ENCODE data around the gene XYLT1. TPM values are rescaled to one million over a fixed set of nuclear protein-coding genes. Genes with fewer than 3 reads are reported as not detected.
"Not testable (repeated sequence)": the region's sequence is repeated elsewhere in the genome, so short reads cannot be mapped to it uniquely, and the experiment has no call there.

Gene XYLT1
- total RNA-seq, 6 experiments from 2014 or later: 0.48 to 2.0 (median 0.59) TPM

DNA sequence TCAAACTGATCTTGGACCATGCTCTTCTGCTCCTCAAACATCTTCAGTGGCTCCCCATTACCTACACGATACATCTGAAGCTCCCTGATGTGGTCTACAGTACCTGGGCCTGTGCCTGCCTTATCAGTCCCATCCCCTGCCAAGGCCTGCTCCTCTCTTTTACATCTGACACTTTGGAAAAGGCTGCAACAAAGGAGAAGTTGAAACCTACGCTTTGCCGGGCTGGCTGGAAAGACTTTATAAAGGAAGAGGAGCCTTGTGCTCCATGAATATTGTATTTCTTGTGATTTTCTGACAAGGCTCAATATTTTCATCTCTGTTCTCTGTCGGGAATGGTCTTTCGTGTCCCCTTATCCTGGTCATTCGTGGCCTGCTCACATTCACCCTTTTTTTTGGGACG lies 132.5 kb downstream of the XYLT1 start:
- TF ChIP-seq, protein P1, sequence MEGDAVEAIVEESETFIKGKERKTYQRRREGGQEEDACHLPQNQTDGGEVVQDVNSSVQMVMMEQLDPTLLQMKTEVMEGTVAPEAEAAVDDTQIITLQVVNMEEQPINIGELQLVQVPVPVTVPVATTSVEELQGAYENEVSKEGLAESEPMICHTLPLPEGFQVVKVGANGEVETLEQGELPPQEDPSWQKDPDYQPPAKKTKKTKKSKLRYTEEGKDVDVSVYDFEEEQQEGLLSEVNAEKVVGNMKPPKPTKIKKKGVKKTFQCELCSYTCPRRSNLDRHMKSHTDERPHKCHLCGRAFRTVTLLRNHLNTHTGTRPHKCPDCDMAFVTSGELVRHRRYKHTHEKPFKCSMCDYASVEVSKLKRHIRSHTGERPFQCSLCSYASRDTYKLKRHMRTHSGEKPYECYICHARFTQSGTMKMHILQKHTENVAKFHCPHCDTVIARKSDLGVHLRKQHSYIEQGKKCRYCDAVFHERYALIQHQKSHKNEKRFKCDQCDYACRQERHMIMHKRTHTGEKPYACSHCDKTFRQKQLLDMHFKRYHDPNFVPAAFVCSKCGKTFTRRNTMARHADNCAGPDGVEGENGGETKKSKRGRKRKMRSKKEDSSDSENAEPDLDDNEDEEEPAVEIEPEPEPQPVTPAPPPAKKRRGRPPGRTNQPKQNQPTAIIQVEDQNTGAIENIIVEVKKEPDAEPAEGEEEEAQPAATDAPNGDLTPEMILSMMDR (IDR thresholded peaks at IDR 0.05): no peak
- no peak for TF ChIP-seq POLR2A (IDR thresholded peaks at IDR 0.05)
- 80% methylated on average over 7 of the region's 7 CpGs for WGBS (ENCODE audit: insufficient coverage, low coverage, low lambda C conversion rate, missing lambda C conversion rate)
- intact Hi-C loops (cut with DNase I): no loop called here
- Histone ChIP-seq H3K4me1 (no peaks in the 10 kb centered on the region), H3K9me3 (no peaks in the 10 kb centered on the region), H3K27me3 (no peaks in the 10 kb centered on the region), H3K27ac (no peak overlapping the region), H3K4me3 (no peak overlapping the region), H3K36me3 (no peaks in the 10 kb centered on the region)
- no peak for DNase-seq
- ATAC-seq: no peak

DNA sequence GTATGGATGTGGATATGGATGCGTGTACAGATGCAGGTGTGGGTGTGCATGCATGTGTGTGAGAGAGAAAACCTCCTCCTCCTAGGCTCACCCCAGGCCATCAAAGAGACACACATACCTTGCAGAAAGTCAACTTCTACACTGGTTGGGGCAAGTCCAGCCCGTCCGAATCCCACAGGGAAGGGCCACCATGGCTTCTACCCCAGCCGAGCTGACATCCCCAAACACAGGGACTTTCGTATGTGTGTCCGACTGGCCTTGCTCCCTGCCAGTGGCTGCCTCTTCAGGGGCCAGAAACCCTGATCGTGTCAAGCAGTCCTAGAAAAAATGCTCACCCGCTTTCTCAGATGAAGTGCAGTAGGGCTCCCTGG lies 134.2 kb downstream of the XYLT1 start:
- Histone ChIP-seq H3K27ac (no peak overlapping the region), H3K36me3 (no peaks in the 10 kb centered on the region), H3K4me3 (no peak overlapping the region), H3K9me3 (no peaks in the 10 kb centered on the region), H3K4me1 (no peaks in the 10 kb centered on the region), H3K27me3 (no peaks in the 10 kb centered on the region)
- WGBS (ENCODE audit: insufficient coverage, low coverage, low lambda C conversion rate, missing lambda C conversion rate): 76% methylated on average over 6 of the region's 8 CpGs
- TF ChIP-seq, protein P1 (IDR thresholded peaks at IDR 0.05): no peak
- no peak for TF ChIP-seq POLR2A (IDR thresholded peaks at IDR 0.05)
- intact Hi-C loops (cut with DNase I): no loop called here
- DNase-seq: no peak
- no peak for ATAC-seq

DNA sequence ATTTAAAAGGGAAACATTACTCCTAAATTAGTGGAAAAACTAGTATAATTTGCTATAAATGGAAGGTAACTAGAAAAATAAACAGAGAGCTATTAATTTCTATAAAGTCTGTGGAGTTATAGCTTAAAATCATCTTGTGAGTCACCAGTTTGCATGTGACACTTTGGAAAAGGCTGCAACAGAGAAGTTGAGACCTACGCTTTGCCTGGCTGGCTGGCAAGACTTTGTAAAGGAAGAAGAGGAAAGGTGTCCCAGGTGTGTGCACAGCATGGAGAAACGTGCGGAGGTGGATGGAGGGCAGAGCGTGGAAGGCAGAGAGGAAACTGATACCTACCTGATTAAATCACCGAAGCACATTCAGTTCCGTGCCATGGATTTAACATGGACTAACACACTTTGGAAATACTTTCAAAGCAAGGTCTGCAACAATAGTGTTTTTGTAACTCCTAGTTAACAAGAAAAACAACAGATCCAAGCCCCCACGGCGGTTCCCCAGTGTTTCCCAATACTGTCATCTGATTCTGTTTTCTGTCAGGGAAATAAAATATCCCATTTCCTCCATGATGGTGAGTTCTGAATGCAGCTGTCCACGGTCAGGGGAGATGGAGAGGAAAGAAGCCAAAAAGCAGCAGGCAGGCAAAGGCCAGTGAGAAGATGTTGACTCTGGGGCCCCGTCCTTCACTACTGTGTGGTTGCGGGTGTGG lies 134.8 kb downstream of the XYLT1 start:
- H3K9me3 ChIP-seq: no peaks in the 10 kb centered on the region
- no peak for TF ChIP-seq POLR2A (IDR thresholded peaks at IDR 0.05)
- TF ChIP-seq, protein P1 (IDR thresholded peaks at IDR 0.05): no peak
- no peak overlapping the region for H3K4me3 ChIP-seq
- no peaks in the 10 kb centered on the region for H3K27me3 ChIP-seq
- DNase-seq (no peak), ATAC-seq (no peak)
- WGBS (ENCODE audit: insufficient coverage, low coverage, low lambda C conversion rate, missing lambda C conversion rate): 61% methylated on average over 11 of the region's 11 CpGs
- H3K36me3 ChIP-seq: no peaks in the 10 kb centered on the region
- no peaks in the 10 kb centered on the region for H3K4me1 ChIP-seq
- no peak overlapping the region for H3K27ac ChIP-seq
- intact Hi-C loops (cut with DNase I): no loop called here

DNA sequence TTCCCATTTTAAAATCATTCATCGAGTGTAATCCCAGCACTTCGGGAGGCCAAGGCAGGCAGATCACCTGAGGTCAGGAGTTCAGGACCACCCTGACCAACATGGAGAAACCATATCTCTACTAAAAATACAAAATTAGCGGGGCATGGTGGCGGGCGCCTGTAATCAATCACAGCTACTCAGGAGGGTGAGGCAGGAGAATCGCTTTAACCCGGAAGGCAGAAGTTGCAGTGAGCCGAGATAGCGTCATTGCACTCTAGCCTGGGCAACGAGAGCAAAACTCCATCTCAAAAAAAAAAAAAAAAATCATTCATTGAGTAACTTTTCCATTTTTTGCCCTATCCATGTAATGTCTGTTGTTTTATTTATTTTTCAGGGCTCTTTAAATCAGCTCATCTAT lies 135.4 kb downstream of the XYLT1 start:
- intact Hi-C loops (cut with DNase I); H3K4me3 ChIP-seq; H3K9me3 ChIP-seq; H3K27ac ChIP-seq; H3K27me3 ChIP-seq; DNase-seq; H3K4me1 ChIP-seq; ATAC-seq; H3K36me3 ChIP-seq: not testable (repeated sequence)
- 69% methylated on average over 9 of the region's 10 CpGs for WGBS (ENCODE audit: insufficient coverage, low coverage, low lambda C conversion rate, missing lambda C conversion rate)

DNA sequence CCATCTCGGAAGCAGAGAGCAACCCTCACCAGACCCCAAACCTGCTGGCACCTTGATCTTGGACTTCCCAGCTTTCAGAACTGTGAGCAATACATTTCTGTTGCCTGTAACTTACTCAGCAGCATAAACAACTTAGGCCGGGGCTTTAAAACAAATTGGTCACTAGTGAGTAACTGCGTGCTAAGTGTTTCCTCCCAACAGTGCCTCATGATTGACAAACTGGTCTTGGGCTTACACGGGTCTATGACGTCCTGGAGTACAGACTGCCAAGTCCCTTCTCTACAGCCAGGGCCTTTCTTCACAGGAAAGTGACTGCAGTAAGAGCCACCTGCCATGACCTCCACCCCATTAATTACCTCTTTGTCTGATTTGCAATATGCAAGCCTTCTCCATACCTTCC lies 136.7 kb downstream of the XYLT1 start:
- ATAC-seq (no peak), DNase-seq (no peak)
- H3K36me3 ChIP-seq: no peaks in the 10 kb centered on the region
- intact Hi-C loops (cut with DNase I): no loop called here
- no peaks in the 10 kb centered on the region for H3K27me3 ChIP-seq
- no peak overlapping the region for H3K27ac ChIP-seq
- H3K4me1 ChIP-seq: no peaks in the 10 kb centered on the region
- no peaks in the 10 kb centered on the region for H3K9me3 ChIP-seq
- WGBS (ENCODE audit: insufficient coverage, low coverage, low lambda C conversion rate, missing lambda C conversion rate): 82% methylated on average over 5 of the region's 5 CpGs
- H3K4me3 ChIP-seq: no peak overlapping the region
- no peak for TF ChIP-seq POLR2A (IDR thresholded peaks at IDR 0.05)
- TF ChIP-seq, protein P1 (IDR thresholded peaks at IDR 0.05): no peak
